NCI-H69 (cell line): ENCODE results near the gene WNT7B.

ENCODE experiments used
- DNase-seq: peaks from one replicate; lab custom pipeline; 2025; lab: John Stamatoyannopoulos, UW

Gene WNT7B

GRCh38 chr22:45888221-45889092 is 88.5 kb downstream of the WNT7B start:
- no peak for DNase-seq

- peak; percentile 63 for DNase-seq
These were observed 89.5 kb downstream of the WNT7B start for GRCh38 chr22:45887202-45888131.

- DNase-seq, result no peak
These were observed 90.4 kb downstream of the WNT7B start for GRCh38 chr22:45886540-45886939.

GRCh38 chr22:45885941-45886395 is 91.0 kb downstream of the WNT7B start:
- no peak for DNase-seq

- no peak for DNase-seq
These were observed 91.7 kb downstream of the WNT7B start for GRCh38 chr22:45885171-45885840.

GRCh38 chr22:45884201-45885062 is 92.5 kb downstream of the WNT7B start:
- DNase-seq, result no peak

GRCh38 chr22:45883811-45884170 is 93.2 kb downstream of the WNT7B start:
- no peak for DNase-seq

- no peak for DNase-seq
These were observed 93.8 kb downstream of the WNT7B start for GRCh38 chr22:45882881-45883810.

GRCh38 chr22:45881524-45881875 is 95.5 kb downstream of the WNT7B start:
- no peak for DNase-seq

GRCh38 chr22:45880716-45881523 is 96.0 kb downstream of the WNT7B start:
- DNase-seq, result no peak

- DNase-seq, result no peak
These were observed 96.8 kb downstream of the WNT7B start for GRCh38 chr22:45880091-45880715.

GRCh38 chr22:45879552-45879949 is 97.4 kb downstream of the WNT7B start:
- DNase-seq, result no peak

GRCh38 chr22:45878901-45879551 is 97.9 kb downstream of the WNT7B start:
- peak; percentile 89 for DNase-seq

GRCh38 chr22:45878051-45878781 is 98.7 kb downstream of the WNT7B start:
- DNase-seq, result peak; percentile 98

GRCh38 chr22:45877651-45878050 is 99.3 kb downstream of the WNT7B start:
- peak; percentile 42 for DNase-seq

GRCh38 chr22:45877036-45877380 is 100.0 kb downstream of the WNT7B start:
- no peak for DNase-seq

GRCh38 chr22:45876136-45877035 is 100.6 kb downstream of the WNT7B start:
- peak; percentile 52 for DNase-seq
